GM23248 (cell line): ENCODE results near the gene TIMM23B.
"Not testable (repeated sequence)": the region's sequence is repeated elsewhere in the genome, so short reads cannot be mapped to it uniquely, and the experiment has no call there.

Experiments used
- EZH2 ChIP-seq: fragments of 200-600 bp; sonication (generic); IDR thresholded peaks from 2 replicates; pipeline ENCODE4 v1.6.1; 2018; ENCODE audit warnings: antibody characterized with exemption, mild to moderate bottlenecking; ENCODE audit not compliant: insufficient read depth, poor library complexity, severe bottlenecking
- EZH2phosphoT487 ChIP-seq: fragments of 200-600 bp; sonication (generic); IDR thresholded peaks from 2 replicates; pipeline ENCODE4 v1.6.1; 2018; ENCODE audit warnings: antibody characterized with exemption, moderate library complexity, mild to moderate bottlenecking, low read depth; ENCODE audit not compliant: insufficient read depth

GRCh38 chr10:49908290-49909080, 33.4 kb upstream of the TIMM23B start:
- TF ChIP-seq EZH2, EZH2phosphoT487: not testable (repeated sequence)
